HEK293 (cell line): ENCODE results near the gene RBFOX2.
A peak's percentile ranks its signal among the peaks of the same experiment; 100 is the strongest.

ENCODE experiments used
- CTCF ChIA-PET: fragments of 350-600 bp; formaldehyde crosslinking; extraction: SDS; loops from one replicate; lab custom pipeline; 2021; ENCODE audit warnings: antibody characterized with exemption; lab: Yijun Ruan, JAX
- POLR2A ChIA-PET: fragments of 300-600 bp; formaldehyde crosslinking; extraction: SDS; loops from one replicate; lab custom pipeline; 2020; ENCODE audit warnings: antibody characterized with exemption, inconsistent platforms; lab: Yijun Ruan, JAX
- H3K27ac ChIP-seq: fragments of 200-500 bp; sonication (Bioruptor generic); 2 replicates; pipeline ENCODE4 v1.5.1; 2014; ENCODE audit warnings: low read depth, low read length, control low read depth, inconsistent platforms; ENCODE audit errors: extremely low read depth
- H3K36me3 ChIP-seq, 2 experiments: fragments of 200-500 bp in 1 of 2; sonication (Bioruptor generic) in 1 of 2; 1 replicate in 1 of 2; 2 replicates in 1 of 2; pipeline ENCODE4 v1.5.1; 2014 to 2017; ENCODE audit warnings: inconsistent platforms in 2 of 2, low read length in 2 of 2; ENCODE audit not compliant: control insufficient read depth in 2 of 2, insufficient read depth in 1 of 2
- H3K4me1 ChIP-seq: fragments of 200-500 bp; sonication (Bioruptor generic); 2 replicates; pipeline ENCODE4 v1.5.1; 2014; ENCODE audit warnings: mild to moderate bottlenecking, low read length, inconsistent platforms; ENCODE audit not compliant: control insufficient read depth, insufficient read depth
- H3K4me3 ChIP-seq: 2 replicates; pipeline ENCODE4 v1.5.1; 2011; ENCODE audit warnings: low read depth, mild to moderate bottlenecking, control low read depth, low read length, moderate library complexity
- H3K9me3 ChIP-seq: fragments of 200-500 bp; sonication (Bioruptor generic); 2 replicates; pipeline ENCODE4 v1.5.1; 2014; ENCODE audit warnings: low read depth, low read length, inconsistent platforms; ENCODE audit not compliant: control insufficient read depth, insufficient read depth
- BCL6B ChIP-seq: fragments of 450-650 bp; formaldehyde crosslinking; IDR thresholded peaks from 2 replicates; pipeline ENCODE4 v1.5.1; 2017; ENCODE audit warnings: missing biosample characterization, missing genetic modification characterization
- EGR2 ChIP-seq: fragments of 450-650 bp; formaldehyde crosslinking; IDR thresholded peaks from 2 replicates; pipeline ENCODE4 v1.5.1; 2016; ENCODE audit warnings: low read depth, missing biosample characterization, missing genetic modification characterization
- GLIS2 ChIP-seq: fragments of 450-650 bp; formaldehyde crosslinking; IDR thresholded peaks from 2 replicates; pipeline ENCODE4 v1.5.1; 2016; ENCODE audit warnings: missing biosample characterization, missing genetic modification characterization
- HOXA7 ChIP-seq: sonication (generic); formaldehyde crosslinking; IDR thresholded peaks from 2 replicates; pipeline ENCODE4 v1.8.1; 2022; ENCODE audit warnings: missing genetic modification reagents, borderline replicate concordance
- INSM2 ChIP-seq: fragments of 450-650 bp; formaldehyde crosslinking; IDR thresholded peaks from 2 replicates; pipeline ENCODE4 v1.5.1; 2016; ENCODE audit warnings: missing biosample characterization, missing genetic modification characterization
- MYNN ChIP-seq: fragments of 450-650 bp; formaldehyde crosslinking; IDR thresholded peaks from 2 replicates; pipeline ENCODE4 v1.5.1; 2016; ENCODE audit warnings: missing biosample characterization, missing genetic modification characterization, borderline replicate concordance
- PBX3 ChIP-seq: sonication (generic); formaldehyde crosslinking; IDR thresholded peaks from 2 replicates; pipeline ENCODE4 v1.8.1; 2022; ENCODE audit warnings: mild to moderate bottlenecking, moderate library complexity, missing genetic modification reagents
- PRDM1 ChIP-seq: fragments of 450-650 bp; formaldehyde crosslinking; IDR thresholded peaks from 2 replicates; pipeline ENCODE4; 2016; ENCODE audit warnings: missing biosample characterization, missing genetic modification characterization
- SALL2 ChIP-seq: fragments of 450-650 bp; formaldehyde crosslinking; IDR thresholded peaks from 2 replicates; pipeline ENCODE4 v1.5.0; 2017; ENCODE audit warnings: missing biosample characterization, mild to moderate bottlenecking, missing genetic modification characterization, borderline replicate concordance
- YY1 ChIP-seq: fragments of 450-650 bp; formaldehyde crosslinking; IDR thresholded peaks from 2 replicates; pipeline ENCODE4 v1.5.1; 2018; ENCODE audit warnings: missing biosample characterization, missing genetic modification characterization
- ZBTB1 ChIP-seq: fragments of 450-650 bp; formaldehyde crosslinking; IDR thresholded peaks from 2 replicates; pipeline ENCODE4 v1.5.1; 2016; ENCODE audit warnings: missing biosample characterization, missing genetic modification characterization
- ZBTB21 ChIP-seq: fragments of 450-650 bp; formaldehyde crosslinking; IDR thresholded peaks from 2 replicates; pipeline ENCODE4 v1.5.1; 2017; ENCODE audit warnings: missing biosample characterization, missing genetic modification characterization
- ZBTB8A ChIP-seq: fragments of 450-650 bp; formaldehyde crosslinking; IDR thresholded peaks from 2 replicates; pipeline ENCODE4 v1.5.1; 2016; ENCODE audit warnings: missing biosample characterization, missing genetic modification characterization
- ZFHX2 ChIP-seq: fragments of 450-650 bp; formaldehyde crosslinking; conservative IDR thresholded peaks from 2 replicates; pipeline ENCODE4 v1.5.1; 2016; ENCODE audit warnings: missing biosample characterization, missing genetic modification characterization
- ZNF138 ChIP-seq: fragments of 450-650 bp; formaldehyde crosslinking; IDR thresholded peaks from 2 replicates; pipeline ENCODE4 v1.5.1; 2016; ENCODE audit warnings: missing biosample characterization, missing genetic modification characterization, borderline replicate concordance
- ZNF169 ChIP-seq: fragments of 450-650 bp; formaldehyde crosslinking; IDR thresholded peaks from 2 replicates; pipeline ENCODE4 v1.5.1; 2016; ENCODE audit warnings: missing biosample characterization, missing genetic modification characterization
- ZNF2 ChIP-seq: fragments of 450-650 bp; formaldehyde crosslinking; IDR thresholded peaks from 2 replicates; pipeline ENCODE4 v1.5.1; 2016; ENCODE audit warnings: missing biosample characterization, missing genetic modification characterization
- ZNF354C ChIP-seq: fragments of 450-650 bp; formaldehyde crosslinking; IDR thresholded peaks from 2 replicates; pipeline ENCODE4 v1.5.1; 2016; ENCODE audit warnings: missing biosample characterization, missing genetic modification characterization, low read depth, borderline replicate concordance
- ZNF366 ChIP-seq: fragments of 450-650 bp; formaldehyde crosslinking; conservative IDR thresholded peaks from 2 replicates; pipeline ENCODE4 v1.5.1; 2016; ENCODE audit warnings: missing biosample characterization, missing genetic modification characterization
- ZNF426 ChIP-seq: fragments of 450-650 bp; formaldehyde crosslinking; IDR thresholded peaks from 2 replicates; pipeline ENCODE4 v1.5.1; 2017; ENCODE audit warnings: missing biosample characterization, missing genetic modification characterization, mild to moderate bottlenecking, inconsistent platforms, moderate library complexity
- ZNF571 ChIP-seq: fragments of 450-650 bp; formaldehyde crosslinking; IDR thresholded peaks from 2 replicates; pipeline ENCODE4 v1.5.0; 2017; ENCODE audit warnings: missing biosample characterization, missing genetic modification characterization
- ZNF580 ChIP-seq: fragments of 450-650 bp; formaldehyde crosslinking; IDR thresholded peaks from 2 replicates; pipeline ENCODE4 v1.5.1; 2016; ENCODE audit warnings: missing biosample characterization, missing genetic modification characterization
- ZNF654 ChIP-seq: fragments of 450-650 bp; formaldehyde crosslinking; IDR thresholded peaks from 2 replicates; pipeline ENCODE4 v1.5.1; 2016; ENCODE audit warnings: low read depth, missing biosample characterization, missing genetic modification characterization
- ZNF701 ChIP-seq: fragments of 450-650 bp; formaldehyde crosslinking; IDR thresholded peaks from 2 replicates; pipeline ENCODE4 v1.5.1; 2016; ENCODE audit warnings: missing biosample characterization, missing genetic modification characterization
- ZNF791 ChIP-seq: fragments of 450-650 bp; formaldehyde crosslinking; IDR thresholded peaks from 2 replicates; pipeline ENCODE4 v1.5.1; 2016; ENCODE audit warnings: missing biosample characterization, missing genetic modification characterization
- ZSCAN16 ChIP-seq: fragments of 450-650 bp; formaldehyde crosslinking; IDR thresholded peaks from 2 replicates; pipeline ENCODE4 v1.5.1; 2016; ENCODE audit warnings: missing biosample characterization, missing genetic modification characterization

The RBFOX2 gene

GRCh38 chr22:35777335-35777975 is 251.2 kb downstream of the RBFOX2 start:
- Histone ChIP-seq H3K27ac (no peak overlapping the region), H3K36me3 (peaks cover 4 to 8% of the 10 kb centered on the region in 2 experiments; a peak in 1 of 3 replicates), H3K9me3 (no peaks in the 10 kb centered on the region), H3K4me1 (peaks cover 11% of the 10 kb centered on the region; the same call in 1 of the 2 replicates), H3K4me3 (no peak overlapping the region)
- CTCF ChIA-PET = interaction anchor here (1.2 kb wide), 1 partner anchor 154 kb away, joined by 4 read pairs; no protein-coding TSS in a partner anchor
- peak; percentile 60 for TF ChIP-seq EGR2 (tag by site-specific recombination)
- TF ChIP-seq GLIS2 (tag by site-specific recombination) = no peak
- TF ChIP-seq ZFHX2 (tag by site-specific recombination) = peak; percentile 29; the same call in 1 of the 2 replicates
- TF ChIP-seq BCL6B = no peak
- TF ChIP-seq ZBTB1 = no peak
- TF ChIP-seq ZSCAN16 (tag by site-specific recombination) = no peak
- no peak for TF ChIP-seq ZBTB8A (tag by site-specific recombination)
- no peak for TF ChIP-seq PBX3
- TF ChIP-seq PRDM1 (tag by site-specific recombination) = peak; percentile 47; the same call in 1 of the 2 replicates
- no peak for TF ChIP-seq ZNF791
- no peak for TF ChIP-seq ZBTB21 (tag by site-specific recombination)
- TF ChIP-seq ZNF580 (tag by site-specific recombination) = no peak
- POLR2A ChIA-PET = no interaction called here

- TF ChIP-seq ZNF2 (no peak), ZNF571 (tag by site-specific recombination) (no peak), BCL6B (no peak), ZNF701 (tag by site-specific recombination) (no peak), ZNF654 (no peak), ZNF354C (no peak), MYNN (tag by site-specific recombination) (no peak)
- TF ChIP-seq, all 188 proteins: peak for 0
- no peaks in the 10 kb centered on the region for H3K36me3 ChIP-seq
- H3K27ac ChIP-seq = no peak overlapping the region
- peaks cover 6% of the 10 kb centered on the region; the same call in 1 of the 2 replicates for H3K4me1 ChIP-seq
- CTCF ChIA-PET = no interaction called here
- POLR2A ChIA-PET = no interaction called here
- H3K9me3 ChIP-seq = no peaks in the 10 kb centered on the region
- no peak overlapping the region for H3K4me3 ChIP-seq
Observed at GRCh38 chr22:35775339-35775738, 253.3 kb downstream of the RBFOX2 start.

- ChIA-PET POLR2A (no interaction called here), CTCF (interaction anchor here (0.6 to 1.0 kb wide), 2 partner anchors 9 to 345 kb away, joined by 3 to 4 read pairs; no protein-coding TSS in a partner anchor)
- H3K4me1 ChIP-seq = peaks cover 10% of the 10 kb centered on the region
- H3K9me3 ChIP-seq = no peaks in the 10 kb centered on the region
- TF ChIP-seq INSM2 (tag by site-specific recombination) (no peak), HOXA7 (CRISPR knock-in tag) (no peak), ZNF426 (tag by site-specific recombination) (no peak), SALL2 (tag by site-specific recombination) (no peak), ZNF169 (tag by site-specific recombination) (no peak), ZNF366 (tag by site-specific recombination) (no peak), YY1 (tag by site-specific recombination) (no peak), ZNF138 (tag by site-specific recombination) (no peak)
- TF ChIP-seq, all 188 proteins: peak for 0
- Histone ChIP-seq H3K4me3 (no peak overlapping the region), H3K27ac (no peak overlapping the region), H3K36me3 (no peaks in the 10 kb centered on the region)
Observed at GRCh38 chr22:35769974-35770373, 258.6 kb downstream of the RBFOX2 start.
